HG02943 (cell line): ENCODE data around the gene PTPRC.
A peak's percentile ranks its signal among the peaks of the same experiment; 100 is the strongest.

Source experiments
- ATAC-seq: cut with Tn5 transposase; IDR thresholded peaks from one replicate; pipeline ENCODE4 v1.9.1; 2021; ENCODE audit warnings: mild to moderate bottlenecking, low read depth, moderate library complexity; ENCODE audit not compliant: unreplicated experiment

PTPRC gene

GRCh38 chr1:198798923-198799386 lies 160.1 kb downstream of the PTPRC start:
- ATAC-seq, result peak; percentile 66

- no peak for ATAC-seq
Measured at GRCh38 chr1:198805498-198806151, 166.8 kb downstream of the PTPRC start.

- no peak for ATAC-seq
Measured at GRCh38 chr1:198806861-198807260, 168.0 kb downstream of the PTPRC start.
